ENCODE data around the gene CLASP1. TPM values are rescaled to one million over a fixed set of nuclear protein-coding genes. Genes with fewer than 3 reads are reported as not detected.

CLASP1 gene
- total RNA-seq, 1 donor from 2014 or later: 163 TPM

DNA sequence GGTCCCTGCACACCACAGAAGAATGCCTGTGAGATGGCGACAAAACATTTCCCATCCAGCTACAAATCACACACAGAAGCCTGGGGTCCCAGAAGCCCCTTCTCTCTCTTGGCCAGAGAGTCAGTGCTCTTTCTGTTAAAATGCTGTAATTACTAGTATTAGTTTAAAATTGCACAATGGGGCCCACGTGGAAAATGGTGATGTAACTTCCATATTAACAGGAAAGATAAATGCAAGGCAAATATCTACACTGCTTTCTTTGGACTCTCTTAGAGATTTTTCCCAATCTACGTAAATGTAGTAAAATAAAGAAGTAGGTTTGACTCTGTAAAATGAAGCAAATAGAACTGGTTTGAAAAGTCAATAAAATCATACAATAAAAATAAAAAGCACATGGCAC, 250.4 kb downstream of the CLASP1 start:
- peaks cover 1% of the 10 kb centered on the region for H3K4me1 Mint-ChIP-seq (ENCODE audit: low read depth, unreplicated experiment)
- H3K27ac Mint-ChIP-seq (ENCODE audit: unreplicated experiment): no peak overlapping the region
- H3K27me3 Mint-ChIP-seq (ENCODE audit: unreplicated experiment): no peaks in the 10 kb centered on the region
- no peaks in the 10 kb centered on the region for H3K36me3 Mint-ChIP-seq (ENCODE audit: unreplicated experiment)
- no peak for DNase-seq
- no peak overlapping the region for H3K4me3 Mint-ChIP-seq (ENCODE audit: unreplicated experiment)
- TF ChIP-seq, protein P1, sequence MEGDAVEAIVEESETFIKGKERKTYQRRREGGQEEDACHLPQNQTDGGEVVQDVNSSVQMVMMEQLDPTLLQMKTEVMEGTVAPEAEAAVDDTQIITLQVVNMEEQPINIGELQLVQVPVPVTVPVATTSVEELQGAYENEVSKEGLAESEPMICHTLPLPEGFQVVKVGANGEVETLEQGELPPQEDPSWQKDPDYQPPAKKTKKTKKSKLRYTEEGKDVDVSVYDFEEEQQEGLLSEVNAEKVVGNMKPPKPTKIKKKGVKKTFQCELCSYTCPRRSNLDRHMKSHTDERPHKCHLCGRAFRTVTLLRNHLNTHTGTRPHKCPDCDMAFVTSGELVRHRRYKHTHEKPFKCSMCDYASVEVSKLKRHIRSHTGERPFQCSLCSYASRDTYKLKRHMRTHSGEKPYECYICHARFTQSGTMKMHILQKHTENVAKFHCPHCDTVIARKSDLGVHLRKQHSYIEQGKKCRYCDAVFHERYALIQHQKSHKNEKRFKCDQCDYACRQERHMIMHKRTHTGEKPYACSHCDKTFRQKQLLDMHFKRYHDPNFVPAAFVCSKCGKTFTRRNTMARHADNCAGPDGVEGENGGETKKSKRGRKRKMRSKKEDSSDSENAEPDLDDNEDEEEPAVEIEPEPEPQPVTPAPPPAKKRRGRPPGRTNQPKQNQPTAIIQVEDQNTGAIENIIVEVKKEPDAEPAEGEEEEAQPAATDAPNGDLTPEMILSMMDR (IDR thresholded peaks at IDR 0.05; ENCODE audit: partially characterized antibody, unreplicated experiment): no peak
- H3K9me3 Mint-ChIP-seq (ENCODE audit: unreplicated experiment): no peaks in the 10 kb centered on the region

- H3K4me3 Mint-ChIP-seq (ENCODE audit: unreplicated experiment): no peak overlapping the region
- H3K4me1 Mint-ChIP-seq (ENCODE audit: low read depth, unreplicated experiment): no peaks in the 10 kb centered on the region
- no peaks in the 10 kb centered on the region for H3K36me3 Mint-ChIP-seq (ENCODE audit: unreplicated experiment)
- H3K27me3 Mint-ChIP-seq (ENCODE audit: unreplicated experiment): no peaks in the 10 kb centered on the region
- no peak for DNase-seq
- no peaks in the 10 kb centered on the region for H3K9me3 Mint-ChIP-seq (ENCODE audit: unreplicated experiment)
- no peak overlapping the region for H3K27ac Mint-ChIP-seq (ENCODE audit: unreplicated experiment)
- TF ChIP-seq, protein P1 (IDR thresholded peaks at IDR 0.05; ENCODE audit: partially characterized antibody, unreplicated experiment): no peak
These were observed 259.1 kb downstream of the CLASP1 start for GRCh38 chr2:121390082-121390692.

- H3K27me3 Mint-ChIP-seq (ENCODE audit: unreplicated experiment): no peaks in the 10 kb centered on the region
- H3K36me3 Mint-ChIP-seq (ENCODE audit: unreplicated experiment): no peaks in the 10 kb centered on the region
- no peaks in the 10 kb centered on the region for H3K4me1 Mint-ChIP-seq (ENCODE audit: low read depth, unreplicated experiment)
- no peak overlapping the region for H3K4me3 Mint-ChIP-seq (ENCODE audit: unreplicated experiment)
- no peaks in the 10 kb centered on the region for H3K9me3 Mint-ChIP-seq (ENCODE audit: unreplicated experiment)
- no peak overlapping the region for H3K27ac Mint-ChIP-seq (ENCODE audit: unreplicated experiment)
- no peak for DNase-seq
- TF ChIP-seq, protein P1 (IDR thresholded peaks at IDR 0.05; ENCODE audit: partially characterized antibody, unreplicated experiment): no peak
These were observed 260.9 kb downstream of the CLASP1 start for GRCh38 chr2:121388371-121388770.

DNA sequence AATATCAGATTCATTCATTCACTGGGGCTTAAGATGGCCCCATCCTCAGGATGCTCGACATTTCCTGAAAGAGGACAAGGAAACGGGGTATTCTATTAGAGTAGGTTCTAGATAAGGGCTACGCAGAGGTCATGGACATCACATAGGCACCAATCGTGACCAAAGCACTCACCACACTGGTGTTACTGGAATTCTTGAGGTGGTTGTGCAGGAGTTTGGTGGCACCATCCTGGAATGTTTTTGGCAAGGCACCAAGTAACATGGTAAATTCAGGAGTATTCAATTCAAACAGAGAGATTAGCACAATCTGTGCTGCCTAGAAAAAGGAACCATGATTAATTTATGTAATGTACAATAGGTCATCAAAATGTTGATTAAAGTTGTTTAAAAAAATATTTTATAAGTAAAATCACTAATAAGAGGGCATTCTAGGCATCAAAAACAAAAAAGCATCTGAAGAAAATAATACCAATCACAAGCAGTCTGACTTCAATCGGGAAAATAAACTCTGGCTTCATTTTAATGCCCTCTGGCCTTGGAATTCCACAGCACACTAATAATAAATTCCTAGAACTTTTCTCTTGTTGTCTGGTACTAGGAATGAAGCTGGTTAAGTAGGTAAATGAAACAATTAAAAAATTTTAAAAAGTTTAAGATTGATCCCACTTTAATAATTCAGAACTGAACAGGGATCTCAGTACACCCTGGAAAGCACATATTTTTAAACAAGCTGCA, 261.5 kb downstream of the CLASP1 start:
- H3K27ac Mint-ChIP-seq (ENCODE audit: unreplicated experiment): no peak overlapping the region
- H3K4me3 Mint-ChIP-seq (ENCODE audit: unreplicated experiment): no peak overlapping the region
- H3K9me3 Mint-ChIP-seq (ENCODE audit: unreplicated experiment): no peaks in the 10 kb centered on the region

More for the DNA sequence above, 261.5 kb downstream of the CLASP1 start:
- no peaks in the 10 kb centered on the region for H3K4me1 Mint-ChIP-seq (ENCODE audit: low read depth, unreplicated experiment)
- TF ChIP-seq, protein P1 (IDR thresholded peaks at IDR 0.05; ENCODE audit: partially characterized antibody, unreplicated experiment): no peak
- DNase-seq: no peak
- H3K36me3 Mint-ChIP-seq (ENCODE audit: unreplicated experiment): no peaks in the 10 kb centered on the region
- H3K27me3 Mint-ChIP-seq (ENCODE audit: unreplicated experiment): no peaks in the 10 kb centered on the region

All from glutamatergic neuron (in vitro differentiated cells).